OCI-LY3 (cell line): ENCODE results near the gene SBK3.

Experiments
- CTCF ChIP-seq: fragments of 200-600, 300-600 bp; sonication (generic); IDR thresholded peaks from 2 replicates; pipeline ENCODE4 v1.5.1; 2014; ENCODE audit warnings: antibody characterized with exemption, low read length, low read depth
- EZH2phosphoT487 ChIP-seq: fragments of 200-600 bp; shearing (Covaris generic); IDR thresholded peaks from 2 replicates; pipeline ENCODE4 v1.6.1; 2018; ENCODE audit warnings: antibody characterized with exemption, mixed run types, low read depth

GRCh38 chr19:55591555-55591954 lies 46.2 kb upstream of the SBK3 start:
- no peak for TF ChIP-seq CTCF
- no peak for TF ChIP-seq EZH2phosphoT487
